ENCODE measurements around the gene IWS1. TPM values are rescaled to one million over a fixed set of nuclear protein-coding genes. Genes with fewer than 3 reads are reported as not detected.

Gene IWS1
- total RNA-seq, 1 donor from 2014 or later = 49.3 TPM

- no peak overlapping the region for H3K27ac Mint-ChIP-seq
- H3K27me3 Mint-ChIP-seq = peaks cover 11% of the 10 kb centered on the region
- TF ChIP-seq CTCF (IDR thresholded peaks at IDR 0.05) = no peak
- no peak for DNase-seq
- H3K4me3 Mint-ChIP-seq = no peak overlapping the region
- intact Hi-C loops (cut with micrococcal nuclease) = no loop called here
- peaks cover 12% of the 10 kb centered on the region for H3K9me3 Mint-ChIP-seq
- no peaks in the 10 kb centered on the region for H3K36me3 Mint-ChIP-seq (ENCODE audit: low read depth)
- H3K4me1 Mint-ChIP-seq = peaks cover 15% of the 10 kb centered on the region
- POLR2A ChIA-PET = no interaction called here
- no peak for ATAC-seq (ENCODE audit: low read depth)
- CTCF ChIA-PET = no interaction called here
Observed at GRCh38 chr2:127561371-127561770, 35.1 kb upstream of the IWS1 start.

- H3K4me1 Mint-ChIP-seq = peaks cover 15% of the 10 kb centered on the region
- H3K4me3 Mint-ChIP-seq = no peak overlapping the region
- H3K36me3 Mint-ChIP-seq (ENCODE audit: low read depth) = no peaks in the 10 kb centered on the region
- no peak for TF ChIP-seq CTCF (IDR thresholded peaks at IDR 0.05)
- ChIA-PET POLR2A (no interaction called here), CTCF (no interaction called here)
- no peak overlapping the region for H3K27ac Mint-ChIP-seq
- intact Hi-C loops (cut with micrococcal nuclease) = no loop called here
- no peak for DNase-seq
- peaks cover 17% of the 10 kb centered on the region for H3K9me3 Mint-ChIP-seq
- no peak for ATAC-seq (ENCODE audit: low read depth)
- peaks cover 14% of the 10 kb centered on the region for H3K27me3 Mint-ChIP-seq
Observed at GRCh38 chr2:127560931-127561280, 34.6 kb upstream of the IWS1 start.

- no peak for TF ChIP-seq CTCF (IDR thresholded peaks at IDR 0.05)
- Mint-ChIP-seq H3K27me3 (peaks cover 19% of the 10 kb centered on the region), H3K4me1 (peaks cover 15% of the 10 kb centered on the region), H3K36me3 (ENCODE audit: low read depth) (no peaks in the 10 kb centered on the region), H3K9me3 (peaks cover 21% of the 10 kb centered on the region), H3K4me3 (no peak overlapping the region), H3K27ac (no peak overlapping the region)
- no peak for DNase-seq
- ATAC-seq (ENCODE audit: low read depth) = no peak
- ChIA-PET POLR2A (no interaction called here), CTCF (no interaction called here)
- intact Hi-C loops (cut with micrococcal nuclease) = no loop called here
Observed at GRCh38 chr2:127560201-127560930, 34.1 kb upstream of the IWS1 start.

GRCh38 chr2:127559454-127559853 is 33.2 kb upstream of the IWS1 start:
- no peak for TF ChIP-seq CTCF (IDR thresholded peaks at IDR 0.05)
- DNase-seq = no peak
- H3K27ac Mint-ChIP-seq = no peak overlapping the region
- CTCF ChIA-PET = no interaction called here
- no peak for ATAC-seq (ENCODE audit: low read depth)
- H3K9me3 Mint-ChIP-seq = peaks cover 23% of the 10 kb centered on the region
- POLR2A ChIA-PET = no interaction called here
- intact Hi-C loops (cut with micrococcal nuclease) = no loop called here
- H3K27me3 Mint-ChIP-seq = peaks cover 22% of the 10 kb centered on the region
- peaks cover 15% of the 10 kb centered on the region for H3K4me1 Mint-ChIP-seq
- no peaks in the 10 kb centered on the region for H3K36me3 Mint-ChIP-seq (ENCODE audit: low read depth)
- H3K4me3 Mint-ChIP-seq = no peak overlapping the region

- Mint-ChIP-seq H3K4me1 (peaks cover 11% of the 10 kb centered on the region), H3K27ac (no peak overlapping the region), H3K27me3 (peaks cover 22% of the 10 kb centered on the region), H3K36me3 (ENCODE audit: low read depth) (no peaks in the 10 kb centered on the region), H3K9me3 (peaks cover 23% of the 10 kb centered on the region), H3K4me3 (no peak overlapping the region)
- ChIA-PET CTCF (no interaction called here), POLR2A (no interaction called here)
- intact Hi-C loops (cut with micrococcal nuclease) = no loop called here
- no peak for TF ChIP-seq CTCF (IDR thresholded peaks at IDR 0.05)
- DNase-seq (no peak), ATAC-seq (ENCODE audit: low read depth) (no peak)
Observed at GRCh38 chr2:127558911-127559310, 32.6 kb upstream of the IWS1 start.
